GM18507 (cell line): Measurements from ENCODE around the gene MTURN.

Experiments
- DNase-seq: peaks from one replicate; pipeline ENCODE4 v3.0.0; 2011; ENCODE audit warnings: low read depth; ENCODE audit not compliant: insufficient read length; ENCODE audit errors: extremely low spot score
- FAIRE-seq: peaks from 2 replicates; lab custom pipeline; 2011; peaks lifted over from hg19 to GRCh38; lab: Jason Lieb, UNC

MTURN gene

DNA sequence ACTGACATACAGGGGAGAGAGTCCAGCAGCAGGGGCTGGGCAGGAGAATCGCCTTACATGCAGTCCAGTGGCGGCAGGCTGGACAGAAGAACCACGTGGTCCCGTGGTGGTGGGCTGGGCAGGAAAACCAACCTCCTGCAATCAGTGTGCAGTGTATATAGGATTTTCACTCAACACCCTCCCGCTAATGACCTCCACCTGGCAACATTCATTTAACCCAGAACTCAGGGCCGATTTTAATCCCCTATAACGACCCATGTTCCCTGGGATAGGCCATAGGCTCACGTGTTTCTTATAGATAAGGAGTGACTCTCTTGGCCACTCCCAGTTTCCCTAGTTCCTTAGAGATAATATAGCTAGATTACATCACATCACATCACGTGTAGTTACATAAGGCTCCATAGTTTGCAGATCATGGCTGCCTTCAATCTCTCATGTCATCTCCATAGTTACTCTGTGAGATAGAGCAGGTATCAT is 19.4 kb downstream of the MTURN start:
- no peak for FAIRE-seq
- no peak for DNase-seq

- FAIRE-seq (no peak), DNase-seq (no peak)
Observed at GRCh38 chr7:30155481-30155880, 20.7 kb downstream of the MTURN start.

DNA sequence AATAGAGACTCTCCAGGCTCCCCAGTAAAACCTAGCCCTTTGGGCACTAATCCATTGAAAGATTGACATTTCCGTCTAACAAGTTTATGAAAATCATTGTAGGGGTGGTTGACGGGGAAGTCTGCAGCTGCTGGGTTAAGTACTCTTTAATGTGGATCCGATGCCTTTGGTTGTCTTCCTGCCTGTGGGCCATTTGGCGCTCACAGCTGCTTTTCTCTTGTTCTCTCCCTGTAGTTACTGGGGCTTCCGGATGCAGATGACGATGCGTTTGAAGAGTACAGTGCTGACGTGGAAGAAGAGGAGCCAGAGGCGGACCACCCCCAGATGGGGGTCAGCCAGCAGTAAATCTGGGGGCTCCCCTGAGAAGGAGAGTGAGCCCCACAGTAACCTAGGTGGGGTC is 22.4 kb downstream of the MTURN start:
- no peak for DNase-seq
- FAIRE-seq, result no peak

DNA sequence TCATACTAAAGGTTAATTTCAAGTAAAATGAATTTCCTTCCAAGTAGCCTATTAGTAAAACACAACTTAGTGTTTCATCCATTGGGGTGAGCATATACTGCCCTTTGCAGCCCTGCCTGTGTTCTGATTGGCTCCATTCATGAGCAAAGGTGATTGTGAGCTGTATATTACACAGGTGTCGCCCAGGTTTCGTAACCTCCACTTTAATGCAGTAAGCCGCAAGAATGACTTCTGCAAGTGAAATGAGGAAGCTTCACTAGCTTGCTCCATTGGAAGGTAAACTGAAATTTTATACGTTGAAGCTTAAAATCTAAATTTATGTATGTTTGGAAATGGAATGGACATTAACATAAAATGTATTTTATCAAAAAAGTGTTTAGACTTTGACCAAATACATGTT is 24.4 kb downstream of the MTURN start:
- DNase-seq, result no peak
- no peak for FAIRE-seq

- FAIRE-seq (peak; percentile 73), DNase-seq (no peak)
Observed at GRCh38 chr7:30159698-30160143, 24.9 kb downstream of the MTURN start.

DNA sequence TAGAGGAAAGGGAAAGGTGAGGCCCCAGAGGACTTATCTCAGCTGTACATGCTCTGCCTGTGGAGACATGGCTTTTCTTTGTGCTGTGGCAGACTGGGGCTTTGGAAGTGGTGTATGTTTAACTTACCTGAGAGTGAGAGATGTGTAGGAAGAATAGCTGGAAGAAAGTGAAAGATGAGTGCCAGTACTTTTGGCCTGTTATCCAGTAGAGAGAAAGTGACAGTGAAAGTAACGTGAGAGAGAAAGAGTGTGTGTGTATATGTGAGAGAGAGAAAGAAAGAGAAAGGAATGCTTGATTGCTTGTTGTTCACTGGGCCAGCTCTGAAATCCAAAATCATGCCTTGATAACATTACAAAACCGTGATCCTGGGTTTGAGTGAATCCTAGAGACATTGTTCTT is 25.5 kb downstream of the MTURN start:
- FAIRE-seq, result no peak
- no peak for DNase-seq

GRCh38 chr7:30162133-30162532 is 27.3 kb downstream of the MTURN start:
- DNase-seq (no peak), FAIRE-seq (no peak)

GRCh38 chr7:30162622-30163124 is 27.9 kb downstream of the MTURN start:
- DNase-seq (no peak), FAIRE-seq (no peak)

DNA sequence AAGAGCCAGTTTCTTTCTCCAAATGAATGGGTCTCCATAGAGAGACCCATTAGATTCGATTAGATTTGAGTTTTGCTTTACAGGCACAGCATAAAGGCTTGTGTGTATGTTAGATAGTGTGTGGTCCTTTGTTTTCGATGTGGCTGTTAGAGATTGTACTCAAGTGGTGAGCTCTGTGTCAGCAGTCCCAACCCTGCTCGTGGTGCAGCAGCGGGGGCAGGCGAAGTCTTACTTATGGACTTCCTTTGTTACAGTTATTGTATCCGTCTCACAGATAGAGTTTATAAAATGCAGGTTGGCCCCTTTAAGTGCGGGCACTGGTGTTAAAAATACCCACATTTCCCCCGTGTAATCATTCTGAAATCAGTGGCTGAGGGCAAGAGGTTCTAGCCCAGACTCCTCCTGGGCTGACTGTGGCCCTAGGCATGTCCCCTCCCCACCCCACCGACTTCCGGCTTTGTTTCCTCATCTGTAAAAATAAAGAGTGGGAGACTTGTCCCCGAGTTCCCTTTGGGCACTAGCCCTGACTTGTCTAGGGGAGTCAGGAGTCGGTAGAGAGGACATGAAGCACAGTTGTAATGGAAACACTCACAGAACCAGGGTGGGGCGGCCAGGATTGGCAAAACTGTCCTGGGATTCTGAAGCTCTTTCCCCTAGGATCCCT is 28.6 kb downstream of the MTURN start:
- DNase-seq, result no peak

DNA sequence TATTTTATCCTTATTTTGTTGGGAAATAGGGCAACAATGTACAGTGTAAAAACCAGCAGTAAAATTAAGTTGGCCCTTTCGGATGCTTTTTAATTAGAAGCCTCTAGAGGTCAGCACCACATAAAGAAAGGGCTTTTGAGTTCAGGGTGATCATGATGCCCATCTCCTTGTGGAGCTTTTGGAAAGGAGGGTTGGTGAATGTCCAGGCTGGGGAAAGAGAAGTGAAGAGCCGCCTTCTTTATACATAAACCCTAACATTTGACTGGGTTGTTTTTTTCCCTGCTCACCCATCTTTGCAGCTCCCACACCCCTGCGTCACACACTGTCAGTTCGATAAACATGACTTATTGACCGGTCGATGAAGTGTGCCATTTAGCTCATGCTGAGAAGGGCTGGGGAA is 29.8 kb downstream of the MTURN start:
- DNase-seq (peak; percentile 47), FAIRE-seq (peak; percentile 70)

More for the DNA sequence above, 28.6 kb downstream of the MTURN start:
- peak; percentile 87 for FAIRE-seq

DNA sequence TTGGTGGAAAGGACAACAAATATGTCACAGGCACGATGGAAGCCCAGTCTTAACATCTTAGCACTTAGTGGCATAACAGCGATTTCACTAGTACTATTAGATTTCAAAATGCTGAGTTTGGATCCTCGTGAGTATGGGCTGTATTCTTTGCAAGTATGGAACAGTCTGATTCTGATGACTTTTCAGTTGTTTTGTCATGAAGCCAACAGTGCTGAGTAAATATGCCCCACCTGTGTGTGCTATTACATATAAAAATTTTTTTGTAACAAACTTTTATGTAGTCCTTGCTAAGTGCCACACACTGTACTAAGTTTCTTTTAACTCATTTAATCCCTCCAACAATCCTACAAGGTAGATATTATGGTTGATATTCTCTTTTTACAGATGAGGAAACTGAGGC is 30.8 kb downstream of the MTURN start:
- no peak for DNase-seq
- FAIRE-seq, result no peak

- DNase-seq (no peak), FAIRE-seq (no peak)
Observed at GRCh38 chr7:30166155-30166840, 31.5 kb downstream of the MTURN start.

DNA sequence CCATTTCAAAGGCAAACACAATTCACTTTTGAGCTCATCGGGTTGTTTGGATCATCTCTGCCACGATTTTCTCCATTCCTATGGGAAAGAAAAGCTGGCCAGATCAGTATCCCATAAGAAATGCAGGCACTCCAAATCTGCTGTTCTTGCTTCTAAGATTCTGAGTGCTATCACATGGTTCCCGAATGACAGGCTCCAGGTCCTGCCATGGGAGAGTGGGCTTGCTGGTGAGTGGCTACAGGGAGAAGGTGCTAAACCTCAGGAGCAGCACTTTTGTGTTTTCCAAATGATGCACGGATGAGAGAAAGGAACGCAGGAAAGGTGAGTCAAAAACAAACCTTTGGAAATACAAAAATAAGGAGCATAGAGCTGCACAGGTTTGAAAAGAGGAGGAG is 32.1 kb downstream of the MTURN start:
- FAIRE-seq (no peak), DNase-seq (no peak)

GRCh38 chr7:30167901-30168300 is 33.1 kb downstream of the MTURN start:
- no peak for FAIRE-seq
- no peak for DNase-seq

DNA sequence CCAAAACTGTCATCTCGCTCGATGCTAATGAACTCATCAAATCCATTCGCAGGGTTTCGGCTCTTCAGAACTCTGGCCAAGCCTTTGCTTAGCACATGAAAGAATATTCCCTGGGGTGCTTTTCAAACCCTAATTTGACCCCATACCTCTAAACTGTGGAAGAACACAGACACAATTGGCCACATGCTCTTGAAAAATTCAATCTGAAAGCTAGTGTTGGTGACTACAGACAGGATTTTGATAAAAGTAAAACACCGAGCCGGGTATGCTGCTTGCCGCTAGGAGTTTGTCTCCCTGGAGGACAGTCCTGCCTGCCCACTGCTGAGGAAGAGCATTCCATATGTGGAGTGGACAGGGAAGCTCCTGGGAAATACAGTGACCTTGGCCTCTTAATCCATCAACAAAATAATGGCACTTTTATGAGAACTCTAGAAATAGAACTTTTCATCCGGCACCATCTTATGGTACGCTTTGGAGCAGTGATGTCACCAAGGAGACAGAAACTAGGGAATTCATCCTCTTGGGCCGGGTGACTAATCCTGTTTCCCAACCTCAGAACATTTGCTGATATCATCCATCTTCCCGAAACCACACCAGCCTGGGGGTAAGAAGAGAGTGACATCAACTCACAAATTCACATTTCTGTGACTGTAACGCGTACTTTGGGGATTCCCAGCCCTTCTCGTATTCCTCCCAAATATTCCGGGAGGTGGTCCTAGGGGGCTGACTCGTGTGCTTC is 34.2 kb downstream of the MTURN start:
- DNase-seq, result no peak
- FAIRE-seq, result no peak

DNA sequence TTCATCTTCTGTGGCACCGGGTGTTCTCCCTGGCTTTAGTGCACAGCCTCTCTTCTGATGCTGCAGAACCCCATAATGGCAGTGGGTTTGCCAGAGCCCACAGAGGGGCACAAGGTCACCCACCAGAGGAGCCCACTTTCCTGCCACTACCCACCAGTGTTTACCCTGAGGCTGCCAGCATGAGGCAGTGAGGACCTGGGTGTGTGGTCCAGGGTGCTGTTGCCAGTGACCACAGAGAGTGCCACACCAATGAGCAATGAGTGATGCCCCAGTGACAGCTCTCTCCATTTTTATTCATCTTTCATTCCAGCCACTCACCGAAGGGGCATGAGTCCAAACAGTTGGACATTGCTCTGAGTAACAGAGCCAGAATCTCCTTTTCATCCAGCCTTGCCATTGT is 34.8 kb downstream of the MTURN start:
- DNase-seq, result no peak
- FAIRE-seq, result no peak

- FAIRE-seq (no peak), DNase-seq (no peak)
Observed at GRCh38 chr7:30170476-30171205, 35.9 kb downstream of the MTURN start.

DNA sequence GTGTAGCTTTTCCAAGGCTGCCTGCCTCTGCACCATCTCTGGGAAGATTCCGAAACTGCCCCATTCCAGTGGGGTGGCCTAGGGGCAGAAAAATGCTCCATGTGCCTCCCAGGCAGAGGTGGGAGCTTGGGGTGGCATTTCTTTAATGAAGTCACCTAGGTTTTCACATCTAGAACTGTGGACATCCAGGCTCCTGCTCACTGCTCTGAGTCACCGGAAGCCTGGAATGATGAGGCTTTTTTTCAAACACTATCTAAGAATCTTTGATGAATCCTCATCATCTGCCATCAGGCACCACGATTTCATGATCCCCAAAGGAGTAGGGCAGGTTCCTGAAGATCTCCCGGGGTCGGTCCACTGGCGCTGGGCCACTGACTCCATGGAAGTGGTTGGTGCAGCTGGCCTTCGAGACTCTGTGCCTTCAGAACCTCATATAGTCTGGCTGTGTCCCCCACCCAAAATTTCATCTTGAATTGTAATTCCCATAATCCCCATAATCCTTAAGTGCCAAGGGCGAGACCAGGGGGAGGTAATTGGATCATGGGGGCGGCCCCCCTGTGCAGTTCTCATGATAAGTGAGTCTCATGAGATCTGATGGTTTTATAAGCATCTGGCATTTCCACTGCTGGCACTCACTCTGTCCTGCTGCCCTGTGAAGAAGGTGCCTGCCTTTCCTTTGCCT is 37.1 kb downstream of the MTURN start:
- FAIRE-seq, result no peak

DNA sequence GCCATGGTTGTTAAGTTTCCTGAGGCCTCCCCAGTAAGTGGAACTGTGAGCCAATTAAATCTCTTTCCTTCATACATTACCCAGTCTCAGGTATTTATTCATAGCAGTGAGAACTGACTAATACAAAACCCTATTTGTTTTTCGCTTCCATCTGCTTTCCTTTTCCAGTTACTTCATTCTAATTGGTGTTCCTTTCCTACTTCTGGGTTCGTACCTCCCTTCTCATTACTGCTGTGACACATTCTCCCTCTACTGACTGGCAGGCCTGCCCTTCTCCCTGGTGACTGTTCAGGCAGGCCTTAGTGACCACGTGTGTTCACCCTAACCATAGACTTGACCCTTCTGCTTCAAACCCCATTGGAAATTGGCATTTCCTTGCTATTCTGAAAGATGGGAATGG is 37.7 kb downstream of the MTURN start:
- no peak for FAIRE-seq
- DNase-seq, result no peak

More for the DNA sequence above, 37.1 kb downstream of the MTURN start:
- no peak for DNase-seq
